Mesenchymal stem cell (in vitro differentiated cells and primary cell): ENCODE results near the gene MAD2L2.

Source experiments
- DNase-seq: peaks from one replicate; pipeline ENCODE4 v3.0.0-alpha.2; 2013
- H2AFZ ChIP-seq: one replicate; pipeline ENCODE4 v1.6.1; 2013; ENCODE audit warnings: low read depth, mild to moderate bottlenecking, control low read depth, inconsistent platforms, low read length, moderate library complexity
- H2AK5ac ChIP-seq: 2 replicates; pipeline ENCODE4 v1.6.1; 2013; ENCODE audit warnings: low read length, moderate library complexity, mild to moderate bottlenecking, inconsistent platforms; ENCODE audit not compliant: severe bottlenecking
- H2BK120ac ChIP-seq: one replicate; pipeline ENCODE4 v1.6.1; 2013; ENCODE audit warnings: low read depth, mild to moderate bottlenecking, inconsistent platforms, low read length, moderate library complexity
- H2BK12ac ChIP-seq, 2 experiments: one replicate each; pipeline ENCODE4 v1.6.1; 2013; ENCODE audit warnings: inconsistent platforms in 2 of 2, low read length in 2 of 2, mild to moderate bottlenecking in 2 of 2, moderate library complexity in 2 of 2, control low read depth in 1 of 2
- H2BK15ac ChIP-seq: one replicate; pipeline ENCODE4 v1.6.1; 2013; ENCODE audit warnings: mild to moderate bottlenecking, low read depth, inconsistent platforms; ENCODE audit not compliant: poor library complexity, severe bottlenecking
- H2BK5ac ChIP-seq: 2 replicates; pipeline ENCODE4 v1.6.1; 2013; ENCODE audit warnings: low read depth, mild to moderate bottlenecking, low read length, control low read depth, inconsistent platforms; ENCODE audit not compliant: poor library complexity, severe bottlenecking
- H3K14ac ChIP-seq, 2 experiments: one replicate each; pipeline ENCODE4 v1.6.1; 2013; ENCODE audit warnings: inconsistent platforms in 2 of 2, low read length in 2 of 2, control low read depth in 1 of 2, mild to moderate bottlenecking in 1 of 2, moderate library complexity in 1 of 2
- H3K18ac ChIP-seq, 2 experiments: one replicate each; pipeline ENCODE4 v1.6.1; 2013; ENCODE audit warnings: inconsistent platforms in 2 of 2, low read length in 2 of 2, control low read depth in 1 of 2, low read depth in 1 of 2, mild to moderate bottlenecking in 1 of 2
- H3K23ac ChIP-seq, 2 experiments: one replicate each; pipeline ENCODE4 v1.6.1; 2013; ENCODE audit warnings: inconsistent platforms in 2 of 2, low read length in 2 of 2, mild to moderate bottlenecking in 2 of 2, moderate library complexity in 2 of 2, control low read depth in 1 of 2
- H3K27ac ChIP-seq: 2 replicates; pipeline ENCODE4 v1.5.1; 2013; ENCODE audit warnings: mild to moderate bottlenecking, moderate library complexity, low read length, control low read depth, inconsistent platforms; ENCODE audit not compliant: poor library complexity, severe bottlenecking
- H3K27me3 ChIP-seq, 2 experiments: 2 replicates each; pipeline versions ENCODE4 v1.6.1 to v1.7.0; 2013; ENCODE audit warnings: low read length in 2 of 2, mild to moderate bottlenecking in 2 of 2, moderate library complexity in 2 of 2, control low read depth in 1 of 2, inconsistent platforms in 1 of 2; ENCODE audit not compliant: control insufficient read depth in 1 of 2, insufficient read depth in 1 of 2
- H3K36me3 ChIP-seq, 2 experiments: 2 replicates each; pipeline versions ENCODE4 v1.6.1 to v1.7.0; 2013; ENCODE audit warnings: low read length in 2 of 2, control low read depth in 1 of 2, inconsistent platforms in 1 of 2, low read depth in 1 of 2, mild to moderate bottlenecking in 1 of 2; ENCODE audit not compliant: insufficient read depth in 2 of 2, control insufficient read depth in 1 of 2
- H3K4ac ChIP-seq, 2 experiments: one replicate each; pipeline ENCODE4 v1.6.1; 2013; ENCODE audit warnings: inconsistent platforms in 2 of 2, low read length in 2 of 2, mild to moderate bottlenecking in 2 of 2, moderate library complexity in 2 of 2, control low read depth in 1 of 2, low read depth in 1 of 2
- H3K4me1 ChIP-seq: 2 replicates; pipeline ENCODE4 v1.6.1; 2013; ENCODE audit warnings: low read depth, low read length, control low read depth; ENCODE audit not compliant: control insufficient read depth, insufficient read depth
- H3K4me2 ChIP-seq: 2 replicates; pipeline ENCODE4 v1.6.1; 2013; ENCODE audit warnings: low read length, mild to moderate bottlenecking, inconsistent platforms; ENCODE audit not compliant: poor library complexity, severe bottlenecking
- H3K4me3 ChIP-seq, 2 experiments: 2 replicates each; pipeline versions ENCODE4 v1.5.1 to v1.7.0; 2013; ENCODE audit warnings: low read length in 2 of 2, mild to moderate bottlenecking in 2 of 2, control low read depth in 1 of 2, low read depth in 1 of 2; ENCODE audit not compliant: insufficient read depth in 1 of 2
- H3K79me1 ChIP-seq: replicated peaks from 2 replicates; pipeline ENCODE4 v1.6.1; 2013; ENCODE audit warnings: mild to moderate bottlenecking, control low read depth, low read length, inconsistent platforms; ENCODE audit not compliant: poor library complexity, severe bottlenecking
- H3K9ac ChIP-seq: 2 replicates; pipeline ENCODE4 v1.7.0; 2013; ENCODE audit warnings: mild to moderate bottlenecking, low read length, moderate library complexity
- H3K9me3 ChIP-seq: 2 replicates; pipeline ENCODE4 v1.7.0; 2013; ENCODE audit warnings: mild to moderate bottlenecking, low read length; ENCODE audit not compliant: control insufficient read depth
- H4K8ac ChIP-seq: one replicate; pipeline ENCODE4 v1.6.1; 2013; ENCODE audit warnings: inconsistent platforms, mild to moderate bottlenecking, low read length, moderate library complexity
- H4K91ac ChIP-seq: one replicate; pipeline ENCODE4 v1.6.1; 2013; ENCODE audit warnings: mild to moderate bottlenecking, low read length, inconsistent platforms
- WGBS: methylation state at CpG from one replicate; pipeline ENCODE4 v1.1.7; 2013; ENCODE audit warnings: mixed read lengths; 5-methylcytosine and 5-hydroxymethylcytosine counted together

Gene MAD2L2

DNA sequence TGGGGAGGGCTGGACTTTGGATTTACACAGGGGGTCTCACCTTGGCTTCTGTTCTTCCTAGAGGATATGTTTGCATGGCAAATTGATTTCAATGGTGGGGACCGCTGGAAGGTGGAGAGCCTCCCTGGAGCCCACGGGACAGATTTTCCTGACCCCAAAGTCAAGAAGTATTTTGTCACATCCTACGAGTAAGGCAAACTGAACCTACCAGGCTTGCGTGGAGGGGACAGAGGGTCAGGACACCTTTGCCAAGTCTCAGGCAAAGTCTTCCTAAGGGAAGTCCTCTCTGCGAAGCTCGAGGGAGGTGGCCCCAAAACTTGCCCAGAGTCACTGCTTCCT is 9.8 kb downstream of the MAD2L2 start:
- 96% methylated on average over 6 of the region's 6 CpGs for WGBS
- Histone ChIP-seq H3K36me3 (peaks cover 28 to 59% of the 10 kb centered on the region in 2 experiments), H4K8ac (no peak overlapping the region), H3K14ac (no peak overlapping the region), H3K4me1 (peaks cover 4% of the 10 kb centered on the region), H3K9me3 (no peaks in the 10 kb centered on the region), H2BK12ac (no peak overlapping the region), H2AK5ac (no peak overlapping the region), H3K27me3 (no peaks in the 10 kb centered on the region), H2BK5ac (no peak overlapping the region), H2AFZ (no peak overlapping the region), H4K91ac (no peak overlapping the region), H3K4me3 (no peak overlapping the region), H3K79me1 (peaks cover 4% of the 10 kb centered on the region), H2BK15ac (no peak overlapping the region), H3K9ac (no peak overlapping the region), H3K4me2 (no peak overlapping the region), H3K4ac (no peak overlapping the region), H3K18ac (no peak overlapping the region), H2BK120ac (no peak overlapping the region), H3K27ac (no peak overlapping the region), H3K23ac (no peak overlapping the region)
- no peak for DNase-seq

DNA sequence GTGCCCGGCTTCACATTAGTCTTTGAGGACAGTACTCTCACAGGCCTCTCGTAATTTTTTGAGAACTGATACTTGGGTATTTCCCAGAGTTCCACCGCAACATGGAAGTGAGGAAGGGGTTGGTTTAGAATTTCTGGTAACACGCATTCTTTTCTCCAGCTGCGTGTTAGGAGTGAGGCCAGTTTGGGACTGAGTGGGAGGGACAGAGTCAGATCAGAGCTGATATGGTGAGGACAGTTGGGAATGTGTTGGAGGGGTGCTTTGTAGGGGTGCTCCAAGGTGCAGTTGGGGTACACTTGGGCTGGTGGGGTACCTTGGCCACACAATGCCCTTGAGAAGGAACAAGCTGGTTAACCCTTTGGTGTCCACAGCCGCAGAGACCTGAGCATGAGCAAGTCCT is 10.2 kb downstream of the MAD2L2 start:
- Histone ChIP-seq H2BK120ac (no peak overlapping the region), H3K9me3 (no peaks in the 10 kb centered on the region), H3K79me1 (peaks cover 4% of the 10 kb centered on the region), H3K4me3 (no peak overlapping the region), H2BK12ac (no peak overlapping the region), H2BK5ac (no peak overlapping the region), H3K27me3 (no peaks in the 10 kb centered on the region), H3K23ac (peak overlapping the region in 1 of 2 experiments; percentile 24), H2BK15ac (no peak overlapping the region), H4K91ac (no peak overlapping the region), H3K4ac (no peak overlapping the region), H2AFZ (no peak overlapping the region), H3K9ac (no peak overlapping the region), H3K36me3 (peaks cover 25 to 55% of the 10 kb centered on the region in 2 experiments), H4K8ac (no peak overlapping the region), H2AK5ac (no peak overlapping the region), H3K4me2 (no peak overlapping the region), H3K4me1 (peaks cover 4% of the 10 kb centered on the region), H3K14ac (no peak overlapping the region), H3K27ac (no peak overlapping the region), H3K18ac (no peak overlapping the region)
- no peak for DNase-seq
- 92% methylated on average over 5 of the region's 6 CpGs for WGBS

DNA sequence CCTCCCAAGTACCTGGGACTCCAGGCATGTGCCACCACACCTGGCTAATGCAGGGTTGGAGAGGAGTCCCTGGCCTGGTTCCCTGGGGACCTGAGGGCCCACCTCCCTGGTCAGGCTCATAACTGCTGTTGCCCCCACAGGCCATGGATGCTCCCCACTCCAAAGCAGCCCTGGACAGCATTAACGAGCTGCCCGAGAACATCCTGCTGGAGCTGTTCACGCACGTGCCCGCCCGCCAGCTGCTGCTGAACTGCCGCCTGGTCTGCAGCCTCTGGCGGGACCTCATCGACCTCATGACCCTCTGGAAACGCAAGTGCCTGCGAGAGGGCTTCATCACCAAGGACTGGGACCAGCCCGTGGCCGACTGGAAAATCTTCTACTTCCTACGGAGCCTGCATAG is 12.4 kb downstream of the MAD2L2 start:
- Histone ChIP-seq H3K79me1 (no peaks in the 10 kb centered on the region), H3K4ac (no peak overlapping the region), H4K91ac (no peak overlapping the region), H3K4me2 (no peak overlapping the region), H3K4me1 (peaks cover 14% of the 10 kb centered on the region), H3K27me3 (no peaks in the 10 kb centered on the region), H3K9ac (no peak overlapping the region), H3K18ac (peak overlapping the region in 1 of 2 experiments; percentile 49), H3K36me3 (peaks cover 7 to 35% of the 10 kb centered on the region in 2 experiments), H2BK5ac (no peak overlapping the region), H3K9me3 (no peaks in the 10 kb centered on the region), H4K8ac (no peak overlapping the region), H3K4me3 (no peak overlapping the region), H2BK120ac (no peak overlapping the region), H3K14ac (peak overlapping the region in 1 of 2 experiments; percentile 81), H2BK12ac (no peak overlapping the region), H2AFZ (no peak overlapping the region), H3K27ac (no peak overlapping the region), H2AK5ac (no peak overlapping the region), H3K23ac (no peak overlapping the region), H2BK15ac (no peak overlapping the region)
- DNase-seq = no peak
- WGBS = 50% methylated on average over 14 of the region's 14 CpGs

DNA sequence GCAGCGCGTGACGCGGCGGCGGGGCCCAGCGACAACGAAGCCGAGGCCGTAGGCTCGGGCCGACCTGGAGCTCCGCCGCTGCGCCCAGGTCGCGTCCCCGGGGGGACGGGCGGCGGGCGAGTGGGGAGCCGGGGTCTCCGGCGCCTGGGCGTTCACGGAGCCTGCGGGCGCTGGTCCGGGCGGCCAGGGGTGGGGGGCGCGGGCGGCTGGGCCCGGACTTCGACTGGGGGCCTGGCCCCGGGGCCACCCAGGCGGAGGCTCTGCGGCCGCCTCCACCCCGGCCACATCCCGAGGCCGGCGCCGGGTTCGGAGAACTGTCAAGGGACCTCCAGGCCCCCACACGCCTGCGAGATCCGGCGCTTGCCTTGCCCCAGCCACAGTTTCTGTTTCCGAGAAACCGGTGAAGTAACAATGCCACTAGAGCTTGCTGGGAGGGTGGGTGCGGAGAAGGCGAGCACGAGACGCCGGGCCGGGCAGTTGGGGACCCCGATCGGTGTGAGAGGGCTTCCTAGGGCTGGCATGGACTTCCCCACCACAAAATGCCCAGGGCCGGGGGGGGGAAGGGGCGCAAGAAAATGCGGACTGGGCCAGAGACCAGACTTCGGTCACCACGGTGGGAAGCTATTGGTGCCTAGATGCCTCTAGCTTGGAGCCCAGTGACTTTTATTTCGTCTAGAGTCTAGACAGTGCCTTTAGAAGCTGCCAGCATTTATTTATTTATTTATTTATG is 16.4 kb downstream of the MAD2L2 start:
- WGBS = 5% methylated on average over 51 of the region's 66 CpGs
- Histone ChIP-seq H2BK12ac (no peak overlapping the region), H3K4ac (peak overlapping the region; percentile 25 to 88)

More for the DNA sequence above, 16.4 kb downstream of the MAD2L2 start:
- H4K91ac ChIP-seq = peak overlapping the region; percentile 21
- peak overlapping the region; percentile 92 for H3K4me2 ChIP-seq
- peak overlapping the region; percentile 19 for H2BK15ac ChIP-seq
- H4K8ac ChIP-seq = peak overlapping the region; percentile 63
- no peaks in the 10 kb centered on the region for H3K9me3 ChIP-seq
- peak; percentile 53 for DNase-seq
- peak overlapping the region; percentile 69 to 75 for H3K4me3 ChIP-seq
- no peak overlapping the region for H2BK5ac ChIP-seq
- peak overlapping the region; percentile 82 for H2AFZ ChIP-seq
- H3K18ac ChIP-seq = peak overlapping the region; percentile 43 to 78
- no peak overlapping the region for H2AK5ac ChIP-seq
- H3K36me3 ChIP-seq = peaks cover 12 to 38% of the 10 kb centered on the region in 2 experiments
- H2BK120ac ChIP-seq = peak overlapping the region; percentile 77
- H3K23ac ChIP-seq = no peak overlapping the region
- H3K27me3 ChIP-seq = no peaks in the 10 kb centered on the region
- H3K9ac ChIP-seq = peak overlapping the region; percentile 80
- H3K14ac ChIP-seq = peak overlapping the region; percentile 41 to 68
- H3K4me1 ChIP-seq = peaks cover 14% of the 10 kb centered on the region
- H3K27ac ChIP-seq = no peak overlapping the region
- H3K79me1 ChIP-seq = no peaks in the 10 kb centered on the region
